Activated T-cell treated with anti-CD3 and anti-CD28 coated beads, Interleukin-2, amount 50 U/mL, for 4 hours (primary cell): ENCODE results near the gene ALKAL2. TPM values are rescaled to one million over a fixed set of nuclear protein-coding genes. Genes with fewer than 3 reads are reported as not detected.
"Not testable (repeated sequence)": the region's sequence is repeated elsewhere in the genome, so short reads cannot be mapped to it uniquely, and the experiment has no call there.

Source experiments
- ATAC-seq, 2 donors: fragments of 200-7000 bp; cut with Tn5 transposase; one replicate each; pipeline ENCODE4 v1.10.0; 2021
- DNase-seq: peaks from one replicate; pipeline ENCODE4 v3.0.0-alpha.2; 2020
- H3K27me3 Mint-ChIP-seq: one replicate; pipeline ENCODE4 v1.8.0; 2021; ENCODE audit warnings: low read depth, mixed read lengths
- H3K36me3 Mint-ChIP-seq: one replicate; pipeline ENCODE4 v1.8.0; 2022; ENCODE audit warnings: mixed read lengths; ENCODE audit not compliant: insufficient read depth
- H3K4me1 Mint-ChIP-seq: one replicate; pipeline ENCODE4 v1.8.0; 2021; ENCODE audit warnings: low read depth, mixed read lengths
- H3K4me3 Mint-ChIP-seq: one replicate; pipeline ENCODE4 v1.8.0; 2021; ENCODE audit warnings: mild to moderate bottlenecking, moderate library complexity, mixed read lengths
- H3K9me3 Mint-ChIP-seq: one replicate; pipeline ENCODE4 v1.8.0; 2021; ENCODE audit warnings: mixed read lengths
- total RNA-seq, 3 donors: library from RNA; stranded (reverse); gene quantifications; one replicate each; pipeline ENCODE4 v1.2.1, GENCODE V29; 2021

The ALKAL2 gene, protein sequence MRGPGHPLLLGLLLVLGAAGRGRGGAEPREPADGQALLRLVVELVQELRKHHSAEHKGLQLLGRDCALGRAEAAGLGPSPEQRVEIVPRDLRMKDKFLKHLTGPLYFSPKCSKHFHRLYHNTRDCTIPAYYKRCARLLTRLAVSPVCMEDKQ
- total RNA-seq: not detected

GRCh38 chr2:287911-288757 lies at the start of gene ALKAL2:
Gene ALKAL2, minus strand, starts transcription at chr2:288091. Its CDS starts 256 bp downstream, at chr2:287835.
- H3K9me3 Mint-ChIP-seq: no peaks in the 10 kb centered on the region
- no peak for DNase-seq
- ATAC-seq: peak; percentile 17 to 39
- H3K27me3 Mint-ChIP-seq: peaks cover 23% of the 10 kb centered on the region
- H3K4me1 Mint-ChIP-seq: peaks cover 7% of the 10 kb centered on the region
- H3K4me3 Mint-ChIP-seq: peak within 1 kb of the TSS; percentile 50
- peaks cover 6% of the 10 kb centered on the region for H3K36me3 Mint-ChIP-seq

- not testable (repeated sequence) for H3K4me1 Mint-ChIP-seq, H3K36me3 Mint-ChIP-seq, H3K4me3 Mint-ChIP-seq, ATAC-seq, DNase-seq
- Mint-ChIP-seq H3K9me3 (peaks cover 35% of the 10 kb centered on the region), H3K27me3 (peaks cover 20% of the 10 kb centered on the region)
Measured at GRCh38 chr2:336949-337348, 49.1 kb upstream of the ALKAL2 start.

DNA sequence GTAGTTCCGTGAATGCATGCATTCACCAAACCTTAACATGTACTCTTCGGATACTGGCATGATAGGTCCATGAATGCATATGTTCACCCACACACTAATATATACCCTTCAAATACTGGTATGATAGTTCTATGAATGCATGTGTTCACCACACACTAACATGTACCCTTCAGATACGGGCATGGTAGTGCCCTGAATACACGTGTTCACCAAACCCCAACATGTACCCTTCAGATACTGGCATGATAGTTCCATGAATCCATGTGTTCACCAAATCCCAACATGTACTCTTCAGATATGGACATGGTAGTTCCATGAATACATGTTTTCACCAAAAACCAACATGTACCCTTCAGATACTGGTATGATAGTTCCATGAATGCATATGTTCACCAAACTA lies 48.5 kb upstream of the ALKAL2 start:
- no peak for DNase-seq
- ATAC-seq: no peak
- peaks cover 7% of the 10 kb centered on the region for H3K36me3 Mint-ChIP-seq
- H3K4me3 Mint-ChIP-seq: no peak overlapping the region
- H3K27me3 Mint-ChIP-seq: peaks cover 16% of the 10 kb centered on the region
- H3K4me1 Mint-ChIP-seq: no peaks in the 10 kb centered on the region
- peaks cover 35% of the 10 kb centered on the region for H3K9me3 Mint-ChIP-seq

DNA sequence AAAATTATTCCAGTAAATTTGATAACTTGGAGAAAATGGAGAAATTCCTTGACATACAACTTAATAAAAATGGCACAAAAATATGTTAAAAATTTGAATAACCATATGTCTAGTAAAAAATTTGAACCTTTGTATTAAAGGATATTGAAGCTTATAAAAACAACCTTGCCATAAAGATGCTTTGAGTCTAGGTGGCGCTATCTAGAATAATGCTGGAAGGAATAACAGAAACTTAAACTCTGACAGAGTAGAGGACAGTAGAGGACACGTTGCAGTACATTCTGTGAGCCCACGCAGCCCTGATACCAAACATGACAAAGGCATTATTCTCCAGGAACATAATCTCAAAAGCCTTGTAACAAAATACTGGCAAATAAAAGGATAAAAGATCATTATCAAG lies 44.7 kb upstream of the ALKAL2 start:
- ATAC-seq: no peak
- H3K9me3 Mint-ChIP-seq: peaks cover 25% of the 10 kb centered on the region
- DNase-seq: no peak
- no peak overlapping the region for H3K4me3 Mint-ChIP-seq
- H3K4me1 Mint-ChIP-seq: no peaks in the 10 kb centered on the region
- peaks cover 5% of the 10 kb centered on the region for H3K36me3 Mint-ChIP-seq
- H3K27me3 Mint-ChIP-seq: peaks cover 18% of the 10 kb centered on the region

- no peaks in the 10 kb centered on the region for H3K4me1 Mint-ChIP-seq
Measured at GRCh38 chr2:328761-329160, 40.9 kb upstream of the ALKAL2 start.

DNA sequence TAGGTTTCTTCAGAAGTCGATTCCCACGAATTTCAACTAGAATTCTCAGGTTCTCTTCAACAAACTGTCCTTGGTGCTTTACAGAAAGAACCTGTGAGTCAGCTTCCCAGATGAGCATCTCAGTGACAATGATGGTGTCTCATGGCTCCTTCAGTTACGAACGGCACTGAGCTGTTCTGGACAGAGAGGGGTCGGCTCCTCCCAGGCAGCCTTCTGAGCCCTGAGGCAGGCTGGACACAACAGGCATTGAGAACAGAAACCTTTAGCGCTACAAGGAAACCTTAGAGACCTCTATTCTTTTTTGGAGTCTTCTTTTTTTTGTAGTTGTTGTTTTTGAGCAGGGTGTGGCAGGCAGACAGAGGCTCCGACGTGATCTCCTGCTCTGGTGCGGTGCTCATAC lies 35.1 kb upstream of the ALKAL2 start:
- no peak for ATAC-seq
- H3K4me3 Mint-ChIP-seq: no peak overlapping the region
- peaks cover 15% of the 10 kb centered on the region for H3K4me1 Mint-ChIP-seq

More at GRCh38 chr2:328761-329160, 40.9 kb upstream of the ALKAL2 start:
- ATAC-seq: no peak
- DNase-seq: no peak
- peaks cover 12% of the 10 kb centered on the region for H3K9me3 Mint-ChIP-seq
- H3K4me3 Mint-ChIP-seq: no peak overlapping the region
- H3K36me3 Mint-ChIP-seq: no peaks in the 10 kb centered on the region
- H3K27me3 Mint-ChIP-seq: peaks cover 19% of the 10 kb centered on the region

GRCh38 chr2:322326-322725 lies 34.4 kb upstream of the ALKAL2 start:
- Mint-ChIP-seq H3K4me1 (peaks cover 20% of the 10 kb centered on the region), H3K9me3 (peaks cover 8% of the 10 kb centered on the region), H3K36me3 (peaks cover 3% of the 10 kb centered on the region), H3K27me3 (peaks cover 7% of the 10 kb centered on the region), H3K4me3 (no peak overlapping the region)
- ATAC-seq: no peak
- DNase-seq: no peak

More for the DNA sequence above, 35.1 kb upstream of the ALKAL2 start:
- Mint-ChIP-seq H3K9me3 (peaks cover 9% of the 10 kb centered on the region), H3K27me3 (peaks cover 7% of the 10 kb centered on the region), H3K36me3 (peaks cover 3% of the 10 kb centered on the region)
- no peak for DNase-seq

GRCh38 chr2:320561-320960 lies 32.7 kb upstream of the ALKAL2 start:
- H3K27me3 Mint-ChIP-seq: peaks cover 8% of the 10 kb centered on the region
- DNase-seq (no peak), ATAC-seq (no peak)
- H3K4me1 Mint-ChIP-seq: peaks cover 23% of the 10 kb centered on the region
- H3K4me3 Mint-ChIP-seq: no peak overlapping the region
- peaks cover 3% of the 10 kb centered on the region for H3K36me3 Mint-ChIP-seq
- no peaks in the 10 kb centered on the region for H3K9me3 Mint-ChIP-seq

DNA sequence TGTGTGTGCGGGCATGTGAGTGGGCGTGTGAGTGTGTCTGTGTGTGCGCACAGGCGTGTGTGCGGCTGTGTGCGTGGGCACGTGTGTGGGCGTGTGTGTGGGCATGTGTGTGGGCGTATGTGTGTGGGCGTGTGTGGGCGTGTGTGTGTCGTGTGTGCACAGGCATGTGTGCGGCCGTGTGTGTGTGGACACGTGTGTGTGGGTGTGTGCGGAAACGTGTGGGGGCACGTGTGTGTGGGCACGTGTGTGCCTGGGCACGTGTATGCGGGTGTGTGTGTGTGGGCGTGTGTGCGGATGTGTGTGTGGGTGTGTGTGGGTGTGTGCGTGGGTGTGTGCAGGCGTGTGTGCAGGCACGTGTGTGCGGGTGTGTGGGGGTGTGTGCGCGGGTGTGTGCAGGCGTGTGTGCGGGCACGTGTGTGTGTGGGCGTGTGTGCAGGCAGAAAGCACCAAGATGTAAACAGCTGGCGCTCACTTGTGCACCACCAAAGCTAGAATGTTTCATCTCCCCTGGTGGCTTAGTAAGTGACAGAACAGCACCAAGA lies 31.2 kb upstream of the ALKAL2 start:
- H3K27me3 Mint-ChIP-seq: peaks cover 8% of the 10 kb centered on the region
- ATAC-seq (no peak), DNase-seq (no peak)
- peak overlapping the region; percentile 57 for H3K4me3 Mint-ChIP-seq
- peaks cover 3% of the 10 kb centered on the region for H3K36me3 Mint-ChIP-seq
- peaks cover 23% of the 10 kb centered on the region for H3K4me1 Mint-ChIP-seq
- no peaks in the 10 kb centered on the region for H3K9me3 Mint-ChIP-seq

GRCh38 chr2:317501-318424 lies 29.9 kb upstream of the ALKAL2 start:
- Mint-ChIP-seq H3K9me3 (no peaks in the 10 kb centered on the region), H3K27me3 (peaks cover 8% of the 10 kb centered on the region), H3K36me3 (peaks cover 3% of the 10 kb centered on the region), H3K4me3 (peak overlapping the region; percentile 61), H3K4me1 (peaks cover 23% of the 10 kb centered on the region)
- no peak for DNase-seq
- ATAC-seq: peak; percentile 77 to 84

GRCh38 chr2:316381-316780 lies 28.5 kb upstream of the ALKAL2 start:
- H3K36me3 Mint-ChIP-seq: peaks cover 3% of the 10 kb centered on the region
- DNase-seq (no peak), ATAC-seq (no peak)
- no peak overlapping the region for H3K4me3 Mint-ChIP-seq
- no peaks in the 10 kb centered on the region for H3K9me3 Mint-ChIP-seq
- H3K4me1 Mint-ChIP-seq: peaks cover 23% of the 10 kb centered on the region
- peaks cover 8% of the 10 kb centered on the region for H3K27me3 Mint-ChIP-seq

DNA sequence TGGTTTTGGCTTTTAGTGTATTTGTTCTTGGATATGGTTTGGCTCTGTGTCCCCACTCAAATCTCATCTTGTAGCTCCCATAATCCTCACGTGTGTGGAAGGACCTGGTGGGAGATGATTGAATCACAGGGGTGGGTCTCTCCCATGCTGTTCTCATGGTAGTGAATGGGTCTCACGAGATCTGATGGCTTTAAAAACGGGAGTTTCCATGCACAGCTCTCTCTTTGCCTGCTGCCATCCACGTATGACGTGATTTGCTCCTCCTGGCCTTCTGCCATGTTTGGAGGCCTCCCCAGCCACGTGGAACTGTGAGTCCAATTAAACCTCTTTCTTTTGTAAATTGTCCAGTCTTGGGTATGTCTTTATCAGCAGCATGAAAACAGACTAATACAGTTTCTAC lies 28.0 kb upstream of the ALKAL2 start:
- not testable (repeated sequence) for H3K27me3 Mint-ChIP-seq, DNase-seq, H3K4me3 Mint-ChIP-seq, H3K9me3 Mint-ChIP-seq, H3K36me3 Mint-ChIP-seq, ATAC-seq
- H3K4me1 Mint-ChIP-seq: peaks cover 23% of the 10 kb centered on the region

GRCh38 chr2:314561-315336 lies 26.9 kb upstream of the ALKAL2 start:
- Mint-ChIP-seq H3K4me3 (no peak overlapping the region), H3K9me3 (no peaks in the 10 kb centered on the region), H3K36me3 (peaks cover 3% of the 10 kb centered on the region), H3K27me3 (peaks cover 8% of the 10 kb centered on the region), H3K4me1 (peaks cover 19% of the 10 kb centered on the region)
- no peak for DNase-seq
- ATAC-seq: no peak
